OCI-LY3 (cell line): ENCODE measurements around the gene LARGE1.
A peak's percentile ranks its signal among the peaks of the same experiment; 100 is the strongest.

ENCODE experiments used
- H2AFZ ChIP-seq: fragments of 200-600, 300-600 bp; shearing (Covaris generic); 2 replicates; pipeline ENCODE4 v1.6.0; 2014; ENCODE audit warnings: antibody characterized with exemption, low read depth, low read length
- H3K27ac ChIP-seq: fragments of 200-600, 300-600 bp; sonication (generic); 2 replicates; pipeline ENCODE4 v1.5.1; 2014; ENCODE audit warnings: mild to moderate bottlenecking, low read length, moderate library complexity, mixed read lengths
- H3K27me3 ChIP-seq: fragments of 200-600, 300-600 bp; sonication (generic); 2 replicates; pipeline ENCODE4 v1.6.1; 2014; ENCODE audit warnings: low read depth, low read length, mixed read lengths
- H3K36me3 ChIP-seq: fragments of 200-600, 300-600 bp; sonication (generic); replicated peaks from 2 replicates; pipeline ENCODE3; 2014; ENCODE audit warnings: low read depth, low read length, mixed read lengths
- H3K4me1 ChIP-seq: fragments of 300-600, 200-600 bp; sonication (generic); 2 replicates; pipeline ENCODE4 v1.6.1; 2014; ENCODE audit warnings: low read length, mixed read lengths
- H3K4me2 ChIP-seq: fragments of 200-600, 300-600 bp; sonication (generic); 2 replicates; pipeline ENCODE4 v1.6.1; 2014; ENCODE audit warnings: low read length, mixed read lengths
- H3K4me3 ChIP-seq: fragments of 300-600, 200-600 bp; sonication (generic); 2 replicates; pipeline ENCODE4 v1.5.1; 2014; ENCODE audit warnings: antibody characterized with exemption, mild to moderate bottlenecking, low read length, moderate library complexity
- H3K79me2 ChIP-seq: fragments of 300-600, 200-600 bp; shearing (Covaris generic); 2 replicates; pipeline ENCODE4 v1.6.1; 2014; ENCODE audit warnings: mild to moderate bottlenecking, low read length, mixed read lengths
- H3K9ac ChIP-seq: fragments of 300-600, 200-600 bp; shearing (Covaris generic); 2 replicates; pipeline ENCODE4 v1.6.0; 2014; ENCODE audit warnings: mild to moderate bottlenecking, low read length, moderate library complexity
- H3K9me3 ChIP-seq: fragments of 200-600, 300-600 bp; shearing (Covaris generic); 2 replicates; pipeline ENCODE4 v1.6.1; 2014; ENCODE audit warnings: low read length, mixed read lengths; ENCODE audit not compliant: insufficient read depth
- H4K20me1 ChIP-seq: fragments of 200-600, 300-600 bp; sonication (generic); 2 replicates; pipeline ENCODE4 v1.6.1; 2016; ENCODE audit warnings: low read length, mixed read lengths; ENCODE audit not compliant: insufficient read depth
- CTCF ChIP-seq: fragments of 200-600, 300-600 bp; sonication (generic); IDR thresholded peaks from 2 replicates; pipeline ENCODE4 v1.5.1; 2014; ENCODE audit warnings: antibody characterized with exemption, low read length, low read depth
- EZH2phosphoT487 ChIP-seq: fragments of 200-600 bp; shearing (Covaris generic); IDR thresholded peaks from 2 replicates; pipeline ENCODE4 v1.6.1; 2018; ENCODE audit warnings: antibody characterized with exemption, mixed run types, low read depth

The LARGE1 gene

GRCh38 chr22:33923660-33924246, 3.5 kb upstream of the LARGE1 start:
- peaks cover 51% of the 10 kb centered on the region for H3K27me3 ChIP-seq
- H3K4me2 ChIP-seq, result no peak overlapping the region
- no peak overlapping the region for H3K27ac ChIP-seq
- H3K4me1 ChIP-seq, result peaks cover 16% of the 10 kb centered on the region
- peaks cover 5% of the 10 kb centered on the region for H4K20me1 ChIP-seq
- no peaks in the 10 kb centered on the region for H3K36me3 ChIP-seq
- H3K9ac ChIP-seq, result no peak overlapping the region
- H3K9me3 ChIP-seq, result no peaks in the 10 kb centered on the region
- H3K4me3 ChIP-seq, result no peak overlapping the region
- peaks cover 15% of the 10 kb centered on the region for H3K79me2 ChIP-seq
- no peak overlapping the region for H2AFZ ChIP-seq
- TF ChIP-seq EZH2phosphoT487 (no peak), CTCF (peak; percentile 94)

GRCh38 chr22:33923033-33923432, 2.8 kb upstream of the LARGE1 start:
- Histone ChIP-seq H3K4me2 (peak overlapping the region; percentile 71), H3K27me3 (peaks cover 51% of the 10 kb centered on the region), H3K9me3 (no peaks in the 10 kb centered on the region), H3K36me3 (peaks cover 3% of the 10 kb centered on the region), H4K20me1 (peaks cover 13% of the 10 kb centered on the region), H2AFZ (no peak overlapping the region), H3K79me2 (peaks cover 22% of the 10 kb centered on the region), H3K4me3 (peak overlapping the region; percentile 94), H3K27ac (no peak overlapping the region), H3K4me1 (peaks cover 23% of the 10 kb centered on the region), H3K9ac (no peak overlapping the region)
- TF ChIP-seq EZH2phosphoT487, result no peak
- no peak for TF ChIP-seq CTCF

- Histone ChIP-seq H3K79me2 (peaks cover 30% of the 10 kb centered on the region), H3K9ac (0 out of 2 replicates have a peak overlapping the region, but pooled peaks have one; percentile 2), H3K4me3 (peak overlapping the region; percentile 94), H3K27ac (no peak overlapping the region), H3K4me2 (peak overlapping the region; percentile 71), H2AFZ (no peak overlapping the region), H3K36me3 (peaks cover 9% of the 10 kb centered on the region), H3K9me3 (no peaks in the 10 kb centered on the region), H4K20me1 (peaks cover 20% of the 10 kb centered on the region), H3K4me1 (peaks cover 30% of the 10 kb centered on the region), H3K27me3 (peaks cover 44% of the 10 kb centered on the region)
- TF ChIP-seq EZH2phosphoT487, result no peak
- TF ChIP-seq CTCF, result no peak
Measured at GRCh38 chr22:33922349-33922681, 2.0 kb upstream of the LARGE1 start.

DNA sequence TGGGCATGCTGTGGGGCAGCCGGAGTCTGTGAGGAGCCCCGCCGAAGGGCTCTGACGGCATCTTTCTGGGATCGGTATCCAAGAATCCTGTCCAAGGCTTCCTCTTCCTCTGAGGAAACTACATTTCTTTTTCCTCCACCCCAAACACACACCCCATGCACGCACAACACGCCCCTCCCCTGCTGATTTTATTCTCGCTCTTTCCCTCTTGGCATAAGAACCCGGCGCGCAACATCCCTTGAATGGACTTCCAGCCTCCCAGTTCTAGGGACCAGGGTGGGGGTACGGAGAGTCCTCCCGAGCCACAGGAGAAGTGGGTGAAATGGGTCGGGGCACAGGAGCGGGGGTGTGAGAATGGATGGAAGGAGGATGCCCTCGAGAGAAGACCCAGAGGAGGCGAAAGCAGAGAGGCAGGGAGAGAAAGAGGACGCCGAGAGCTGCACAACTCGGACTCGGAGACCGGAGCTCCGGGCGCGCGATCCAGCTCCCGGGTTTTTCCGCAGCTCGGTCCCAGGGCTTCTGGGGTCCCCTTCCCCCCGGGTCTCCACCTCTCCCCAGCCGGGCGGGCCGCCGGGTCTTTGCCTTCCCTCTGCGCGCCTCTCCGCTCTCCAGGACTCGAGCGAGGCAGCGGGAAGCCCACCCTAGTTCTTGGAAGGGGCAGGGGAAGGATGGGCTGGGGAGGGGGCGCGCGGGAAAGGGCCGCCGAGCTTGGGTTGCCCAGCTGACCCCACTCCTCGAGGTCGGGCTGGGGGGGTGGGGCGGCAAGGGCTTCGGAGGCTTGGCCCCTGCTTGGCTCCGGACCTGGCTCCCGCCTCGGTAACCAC, 1.5 kb upstream of the LARGE1 start:
- H3K4me3 ChIP-seq, result peak overlapping the region; percentile 94
- 0 out of 2 replicates have a peak overlapping the region, but pooled peaks have one; percentile 7 for H3K27ac ChIP-seq
- H4K20me1 ChIP-seq, result peaks cover 25% of the 10 kb centered on the region
- peaks cover 40% of the 10 kb centered on the region for H3K27me3 ChIP-seq
- H3K79me2 ChIP-seq, result peaks cover 35% of the 10 kb centered on the region
- TF ChIP-seq EZH2phosphoT487 (no peak), CTCF (no peak)
- peak overlapping the region; percentile 99 for H3K4me2 ChIP-seq
- H3K9ac ChIP-seq, result peak overlapping the region; percentile 73
- H2AFZ ChIP-seq, result peak overlapping the region; percentile 97
- no peaks in the 10 kb centered on the region for H3K9me3 ChIP-seq
- peaks cover 11% of the 10 kb centered on the region for H3K36me3 ChIP-seq
- H3K4me1 ChIP-seq, result peaks cover 31% of the 10 kb centered on the region
